Memory B cell (primary cell): Measurements from ENCODE around the gene BCAS3.

Experiments used
- ATAC-seq: fragments of 150-1000 bp; cut with Tn5 transposase; 2 replicates; pipeline ENCODE4 v1.10.0; 2021; ENCODE audit warnings: low read depth, mild to moderate bottlenecking, moderate library complexity
- DNase-seq, 2 donors: peaks; one replicate each; pipeline ENCODE4 v3.0.0; 2022; ENCODE audit warnings: low spot score in 2 of 2
- H3K27ac Mint-ChIP-seq: one replicate; pipeline ENCODE4 v1.8.0; 2022; ENCODE audit warnings: mild to moderate bottlenecking, moderate library complexity, mixed read lengths
- H3K27me3 Mint-ChIP-seq: one replicate; pipeline ENCODE4 v1.8.0; 2022; ENCODE audit warnings: mixed read lengths
- H3K36me3 Mint-ChIP-seq: one replicate; pipeline ENCODE4 v1.8.0; 2022; ENCODE audit warnings: mild to moderate bottlenecking, mixed read lengths
- H3K4me1 Mint-ChIP-seq: one replicate; pipeline ENCODE4 v1.8.0; 2022; ENCODE audit warnings: mixed read lengths
- H3K4me3 Mint-ChIP-seq: one replicate; pipeline ENCODE4 v1.8.0; 2022; ENCODE audit warnings: mild to moderate bottlenecking, moderate library complexity, mixed read lengths
- H3K9me3 Mint-ChIP-seq: one replicate; pipeline ENCODE4 v1.8.0; 2022; ENCODE audit warnings: mixed read lengths

BCAS3 gene

DNA sequence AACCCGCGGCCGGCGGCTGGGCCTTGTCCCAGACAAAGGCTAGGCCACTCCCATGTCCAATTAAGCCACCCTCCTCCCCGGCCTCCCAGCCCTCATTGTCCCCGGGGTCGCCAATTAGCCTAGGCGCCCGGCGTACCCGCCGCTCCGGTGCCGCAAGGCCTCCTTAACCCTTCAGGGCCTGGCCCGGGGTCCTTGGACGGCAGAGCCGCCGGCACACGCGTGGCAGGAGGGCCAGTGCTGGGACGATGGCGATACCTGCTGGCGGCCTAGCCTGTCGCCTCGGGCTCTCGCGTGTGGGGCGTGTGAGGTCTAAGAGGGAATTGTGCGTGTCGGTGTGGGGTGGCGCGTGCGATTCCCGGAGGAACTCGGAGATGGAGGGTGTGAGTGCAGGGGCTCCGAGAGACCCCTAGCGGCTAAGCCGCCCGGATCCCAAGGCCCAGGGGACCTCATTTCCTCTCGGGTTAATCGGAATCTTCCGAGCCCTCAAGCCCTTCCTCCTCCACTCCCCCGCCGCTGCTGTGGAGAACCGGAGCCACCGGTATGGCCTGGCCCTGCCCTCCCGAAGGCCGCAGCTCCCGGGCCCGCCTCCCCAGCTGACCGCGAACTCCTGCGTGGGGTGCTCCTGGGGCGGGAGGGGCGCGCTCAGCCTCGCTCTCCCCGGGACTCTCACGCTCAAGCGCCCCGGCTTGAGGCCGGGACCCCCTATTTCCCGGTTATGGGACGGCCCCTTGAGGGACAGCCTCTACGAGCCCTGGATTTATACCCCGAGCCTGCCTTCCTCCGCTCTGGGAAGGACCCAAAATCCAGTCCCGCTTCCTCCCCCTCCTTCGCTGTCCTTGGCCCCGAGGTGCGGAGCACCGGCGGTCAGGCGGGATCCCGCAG is 733.9 kb downstream of the BCAS3 start:
- Mint-ChIP-seq H3K27ac (no peak overlapping the region), H3K4me1 (peaks cover 19% of the 10 kb centered on the region), H3K4me3 (peak overlapping the region; percentile 76), H3K36me3 (no peaks in the 10 kb centered on the region), H3K27me3 (peaks cover 19% of the 10 kb centered on the region), H3K9me3 (no peaks in the 10 kb centered on the region)
- DNase-seq (peak in 1 of 2 donors; percentile 53), ATAC-seq (peak; percentile 8)

DNA sequence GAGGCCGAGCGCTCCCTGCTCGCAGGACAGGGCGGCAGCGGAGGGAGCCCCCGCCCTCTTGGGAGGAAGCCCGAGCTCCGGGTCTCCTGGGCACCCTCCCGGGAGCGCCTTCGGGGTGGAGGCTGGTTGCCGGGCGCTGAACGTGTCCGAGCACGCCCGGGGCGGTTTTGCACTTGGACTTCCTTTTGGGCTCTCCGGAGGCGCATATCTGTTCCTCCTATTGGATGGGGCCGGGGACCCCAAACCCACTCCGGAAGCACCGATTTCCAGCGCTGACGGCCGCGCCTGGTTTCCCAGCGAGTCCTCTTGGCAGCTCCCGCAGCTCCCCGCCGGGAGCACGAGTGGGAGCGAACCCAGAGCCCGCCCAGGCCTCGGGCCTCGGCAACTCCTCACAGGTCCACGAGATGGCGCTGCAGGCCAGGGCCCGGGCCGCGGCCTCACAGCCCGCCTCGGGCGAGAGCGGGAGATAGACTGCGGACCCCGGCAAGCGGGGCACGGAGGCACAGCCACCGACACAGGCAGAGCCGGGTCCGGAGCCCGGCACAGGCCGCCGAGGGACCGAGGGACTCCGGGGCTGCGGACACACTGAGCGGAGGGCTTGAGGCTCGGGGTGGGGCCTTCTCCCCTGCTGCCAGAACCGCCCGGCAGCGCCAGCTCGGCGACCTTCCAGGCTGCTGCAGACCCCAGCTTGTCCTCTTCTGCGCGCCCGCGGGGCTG is 734.6 kb downstream of the BCAS3 start:
- Mint-ChIP-seq H3K9me3 (no peaks in the 10 kb centered on the region), H3K4me1 (peaks cover 19% of the 10 kb centered on the region), H3K27ac (no peak overlapping the region), H3K36me3 (no peaks in the 10 kb centered on the region), H3K4me3 (peak overlapping the region; percentile 76), H3K27me3 (peaks cover 13% of the 10 kb centered on the region)
- DNase-seq (peak; percentile 85 to 97), ATAC-seq (peak; percentile 72)

DNA sequence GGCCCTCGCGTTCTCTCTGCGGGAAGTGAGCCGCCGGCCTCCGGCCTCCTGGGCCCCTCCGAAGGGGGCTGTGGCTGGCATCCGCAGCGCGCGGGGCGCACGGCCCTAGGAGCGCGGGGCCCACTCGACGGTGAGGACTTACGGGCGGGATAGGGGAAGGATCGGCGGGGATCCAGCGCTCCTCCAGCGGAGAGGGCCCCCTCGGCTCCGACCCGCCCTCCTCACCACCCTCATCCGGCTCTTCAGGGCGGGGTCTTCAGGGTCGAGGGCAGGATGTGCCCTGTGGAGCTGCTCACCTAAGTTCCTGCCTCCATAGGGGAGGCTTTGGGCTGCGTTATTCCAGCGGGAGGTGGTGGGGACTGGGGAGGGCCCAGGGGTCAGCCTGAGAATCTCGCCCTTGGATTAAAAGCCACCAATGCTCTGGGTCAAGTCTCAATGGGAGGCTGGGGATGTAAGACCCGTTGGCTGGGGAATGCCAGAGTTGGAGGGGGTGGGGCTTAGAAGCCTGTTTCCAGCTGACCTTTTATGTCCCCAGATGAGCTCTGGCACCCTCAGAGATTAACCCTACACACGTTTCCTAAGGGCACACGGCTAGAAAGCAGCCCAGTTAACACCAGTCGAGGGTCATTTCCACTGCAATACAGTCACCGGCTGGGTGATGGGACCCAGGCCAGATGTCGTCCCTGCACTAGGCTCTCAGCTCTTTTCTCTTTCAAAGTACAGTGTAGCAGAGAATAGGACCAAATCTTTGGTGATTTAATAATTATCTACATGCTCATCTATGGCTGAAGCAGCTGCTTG is 735.4 kb downstream of the BCAS3 start:
- H3K4me1 Mint-ChIP-seq = peaks cover 15% of the 10 kb centered on the region
- ATAC-seq (no peak), DNase-seq (no peak)
- H3K27me3 Mint-ChIP-seq = peaks cover 9% of the 10 kb centered on the region
- no peaks in the 10 kb centered on the region for H3K36me3 Mint-ChIP-seq
- no peaks in the 10 kb centered on the region for H3K9me3 Mint-ChIP-seq
- peak overlapping the region; percentile 73 for H3K4me3 Mint-ChIP-seq
- no peak overlapping the region for H3K27ac Mint-ChIP-seq

DNA sequence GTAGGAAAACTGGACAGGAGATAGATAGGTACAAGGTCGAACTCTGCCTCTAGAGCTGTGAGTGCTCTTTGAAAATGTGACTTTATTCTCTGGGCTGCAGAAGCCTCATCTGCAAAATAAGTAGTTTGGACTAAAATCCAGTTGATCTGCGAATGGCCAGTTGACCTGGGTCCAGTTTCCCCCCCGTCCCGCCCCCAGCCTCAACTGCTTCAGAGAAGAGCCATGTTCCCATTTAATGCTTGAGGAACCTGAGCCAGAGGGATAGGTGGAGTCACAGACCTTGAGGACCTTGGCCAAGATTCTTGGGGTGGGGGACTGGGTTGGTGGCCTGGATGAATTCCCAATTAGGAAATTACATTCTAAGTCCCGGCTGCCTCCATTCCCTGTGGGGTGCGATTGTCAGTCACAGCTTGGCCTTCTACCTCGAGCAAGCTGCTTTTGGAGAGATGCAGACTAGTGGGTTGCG is 736.0 kb downstream of the BCAS3 start:
- no peak for ATAC-seq
- H3K9me3 Mint-ChIP-seq = no peaks in the 10 kb centered on the region
- H3K4me3 Mint-ChIP-seq = peak overlapping the region; percentile 73
- DNase-seq = no peak
- H3K27ac Mint-ChIP-seq = no peak overlapping the region
- H3K36me3 Mint-ChIP-seq = no peaks in the 10 kb centered on the region
- H3K27me3 Mint-ChIP-seq = peaks cover 6% of the 10 kb centered on the region
- H3K4me1 Mint-ChIP-seq = peaks cover 12% of the 10 kb centered on the region

DNA sequence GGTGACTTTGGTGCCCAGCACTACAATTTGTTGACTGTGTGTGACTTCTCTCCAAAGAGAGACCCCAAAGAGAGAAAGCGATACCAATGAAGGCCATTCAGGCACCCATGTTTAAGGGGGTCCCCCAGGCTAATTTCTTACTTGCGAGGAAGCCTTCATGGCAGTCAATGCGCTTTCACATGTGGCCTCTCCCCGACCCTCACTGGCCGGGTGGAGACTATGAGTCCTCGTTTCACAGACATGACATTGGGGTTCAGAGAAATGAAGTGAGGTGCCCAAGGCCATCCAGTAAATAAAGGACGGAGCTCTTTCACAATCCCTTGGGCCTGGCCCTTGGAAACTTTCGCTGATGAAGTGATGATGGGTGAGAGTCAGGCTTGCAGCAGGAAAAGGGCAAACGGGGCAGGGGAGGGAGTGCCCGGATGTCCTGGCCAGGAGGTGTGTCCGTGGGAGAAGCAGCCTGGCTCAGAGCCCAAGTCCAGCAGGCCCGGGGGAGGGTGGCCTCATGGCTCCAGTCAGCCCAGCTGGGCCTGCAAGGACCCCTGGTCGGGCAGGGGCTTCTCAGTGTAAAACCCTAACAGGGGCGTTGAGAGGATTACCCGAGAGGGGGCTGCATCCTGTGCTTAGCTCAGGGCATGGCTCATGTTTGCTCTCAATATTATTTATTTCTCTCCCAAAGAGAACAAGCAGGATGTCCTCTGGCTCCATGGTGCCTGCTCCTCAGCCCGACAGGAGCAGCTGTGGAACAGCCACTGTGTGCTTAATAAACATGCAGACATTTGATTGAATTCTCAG is 736.7 kb downstream of the BCAS3 start:
- DNase-seq (no peak), ATAC-seq (no peak)
- H3K4me1 Mint-ChIP-seq = peaks cover 10% of the 10 kb centered on the region
- peaks cover 8% of the 10 kb centered on the region for H3K27me3 Mint-ChIP-seq
- no peak overlapping the region for H3K4me3 Mint-ChIP-seq
- H3K27ac Mint-ChIP-seq = no peak overlapping the region
- H3K36me3 Mint-ChIP-seq = no peaks in the 10 kb centered on the region
- no peaks in the 10 kb centered on the region for H3K9me3 Mint-ChIP-seq

DNA sequence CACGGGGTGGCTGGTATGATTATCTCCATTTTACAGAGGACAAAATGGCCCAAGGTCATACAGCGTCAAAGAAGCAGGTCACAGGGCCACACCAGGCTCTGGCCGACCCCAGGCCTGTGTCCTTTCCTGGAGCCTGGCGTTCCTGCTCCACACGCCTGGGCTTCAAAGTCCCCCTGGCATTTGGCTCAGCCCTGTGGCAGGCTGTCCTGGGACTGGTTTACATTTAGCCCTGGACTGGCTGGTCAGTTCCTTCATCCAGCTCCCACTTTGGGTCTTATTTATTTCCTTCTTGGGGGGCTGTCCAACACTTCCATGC is 737.2 kb downstream of the BCAS3 start:
- H3K27ac Mint-ChIP-seq = no peak overlapping the region
- DNase-seq (no peak), ATAC-seq (no peak)
- H3K27me3 Mint-ChIP-seq = peaks cover 10% of the 10 kb centered on the region
- H3K36me3 Mint-ChIP-seq = no peaks in the 10 kb centered on the region
- no peaks in the 10 kb centered on the region for H3K9me3 Mint-ChIP-seq
- H3K4me3 Mint-ChIP-seq = no peak overlapping the region
- H3K4me1 Mint-ChIP-seq = peaks cover 8% of the 10 kb centered on the region

DNA sequence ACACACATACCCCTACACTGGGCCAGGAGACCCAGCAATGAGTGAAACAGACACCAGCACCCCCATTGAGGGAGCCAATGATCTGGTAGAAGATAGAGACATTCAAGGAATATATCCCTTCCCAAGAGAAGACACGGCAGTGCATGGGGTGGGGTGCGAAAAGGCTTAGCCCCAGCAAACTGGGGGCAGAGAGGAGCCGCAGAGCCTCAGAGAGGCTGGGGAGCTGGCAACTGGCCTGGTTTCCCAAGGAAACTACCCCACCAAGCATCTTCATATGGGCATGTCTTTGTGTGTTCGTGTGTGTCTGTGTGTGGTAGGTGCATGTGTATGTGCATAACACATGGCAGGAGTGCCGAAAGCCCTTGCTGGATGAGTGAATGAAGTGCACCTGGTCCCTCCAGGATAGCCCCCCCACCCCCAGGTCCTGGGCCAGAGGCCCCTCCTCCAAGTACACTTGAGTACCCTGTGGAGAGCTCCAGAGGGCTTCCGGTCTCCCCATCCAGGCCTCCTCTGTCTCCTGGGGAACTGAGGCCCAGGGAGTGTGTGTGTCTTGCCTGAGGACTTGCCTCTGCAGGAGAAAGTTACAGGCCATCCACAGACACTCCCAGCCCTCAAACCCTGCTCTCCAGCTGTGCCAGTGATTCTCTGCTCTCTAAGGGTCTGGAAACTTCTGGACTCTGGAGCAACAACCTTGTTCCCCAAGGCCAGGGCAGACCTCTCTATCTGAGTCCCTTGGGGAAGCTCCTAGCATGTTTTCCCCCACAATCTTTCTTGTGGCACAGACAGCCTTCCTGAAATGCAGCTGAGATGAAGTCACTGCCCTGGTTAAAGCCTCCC is 737.9 kb downstream of the BCAS3 start:
- no peak for DNase-seq
- ATAC-seq = no peak
- H3K9me3 Mint-ChIP-seq = no peaks in the 10 kb centered on the region
- peaks cover 1% of the 10 kb centered on the region for H3K4me1 Mint-ChIP-seq
- peaks cover 12% of the 10 kb centered on the region for H3K27me3 Mint-ChIP-seq
- H3K36me3 Mint-ChIP-seq = no peaks in the 10 kb centered on the region
- no peak overlapping the region for H3K4me3 Mint-ChIP-seq
- H3K27ac Mint-ChIP-seq = no peak overlapping the region

DNA sequence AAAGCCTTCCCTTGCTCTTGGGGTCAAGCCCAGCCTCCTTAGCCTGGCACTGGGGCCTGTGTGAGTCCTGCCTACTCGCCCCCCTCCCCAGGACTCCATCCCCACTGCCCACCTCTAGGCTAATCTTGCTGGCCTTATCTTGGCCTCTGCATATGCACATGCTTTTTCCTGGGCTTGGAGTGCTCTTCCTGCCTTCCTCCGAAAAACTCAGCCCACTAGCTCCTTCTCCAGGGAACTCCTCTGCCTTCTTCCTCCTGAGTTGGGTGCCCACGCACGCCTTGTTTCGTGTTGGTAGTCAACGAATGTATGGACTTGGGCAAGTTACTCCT is 738.5 kb downstream of the BCAS3 start:
- no peak for DNase-seq
- Mint-ChIP-seq H3K4me1 (no peaks in the 10 kb centered on the region), H3K36me3 (no peaks in the 10 kb centered on the region), H3K4me3 (no peak overlapping the region), H3K9me3 (no peaks in the 10 kb centered on the region), H3K27me3 (peaks cover 14% of the 10 kb centered on the region), H3K27ac (no peak overlapping the region)
- ATAC-seq = no peak

DNA sequence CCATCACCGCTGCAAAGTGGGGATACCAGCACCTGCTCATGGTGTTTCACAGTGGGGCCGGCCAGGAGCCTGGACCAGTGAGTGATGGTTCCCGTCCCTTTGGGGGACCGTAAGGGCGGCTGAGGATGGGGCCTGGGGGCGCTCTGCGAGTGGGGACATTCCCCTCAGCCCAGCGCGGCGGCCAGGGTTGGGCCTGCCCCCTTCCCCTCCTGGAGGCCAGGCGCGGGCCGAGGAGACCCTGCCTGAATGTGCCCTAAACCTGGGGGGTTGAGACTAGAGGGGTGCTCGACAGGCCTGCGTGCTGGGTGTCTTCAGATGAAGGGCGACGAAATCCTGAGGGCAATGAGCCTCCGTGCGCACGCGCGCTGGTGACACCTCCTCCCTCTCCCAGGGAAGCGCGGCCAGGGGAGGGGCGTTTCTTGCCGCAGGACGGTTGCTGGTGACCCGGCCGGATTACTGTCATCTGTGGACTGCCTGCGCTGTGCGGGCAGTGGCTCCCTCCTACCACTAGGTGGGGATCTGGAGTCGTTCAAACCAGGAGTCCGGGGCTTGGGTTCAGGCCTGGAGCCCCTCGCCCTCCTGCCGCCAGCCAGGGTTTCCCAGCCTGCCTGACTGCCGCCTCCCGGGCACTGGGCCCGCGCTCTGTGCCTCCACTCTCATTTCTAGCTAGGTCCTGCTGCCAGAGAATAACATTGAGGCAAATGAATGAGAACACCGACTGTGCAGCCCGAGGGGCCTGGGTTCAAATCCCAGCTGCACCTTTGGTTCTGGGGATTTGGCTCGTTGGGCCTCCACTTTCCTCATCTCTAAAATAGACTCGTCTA is 739.1 kb downstream of the BCAS3 start:
- DNase-seq (peak; percentile 46 to 65), ATAC-seq (peak; percentile 44)
- Mint-ChIP-seq H3K27ac (no peak overlapping the region), H3K9me3 (no peaks in the 10 kb centered on the region), H3K27me3 (peaks cover 15% of the 10 kb centered on the region), H3K4me1 (no peaks in the 10 kb centered on the region), H3K4me3 (no peak overlapping the region), H3K36me3 (no peaks in the 10 kb centered on the region)

DNA sequence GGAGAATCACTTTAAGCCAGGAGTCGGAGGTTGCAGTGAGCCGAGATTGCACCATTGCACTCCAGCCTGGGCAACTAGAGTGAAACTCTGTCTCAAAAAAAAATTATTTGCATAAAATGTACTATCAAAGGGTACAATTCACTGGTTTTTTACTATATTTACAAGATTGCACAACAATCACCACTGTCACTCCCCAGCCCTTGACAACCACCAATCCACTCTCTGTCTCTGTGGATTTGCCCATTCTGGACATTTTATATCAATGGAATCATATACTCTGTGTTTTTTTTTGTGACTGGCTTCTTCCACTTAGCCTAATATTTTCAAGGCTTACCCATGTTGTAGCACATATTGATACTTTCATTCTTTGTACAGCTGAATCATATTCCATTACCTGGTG is 740.8 kb downstream of the BCAS3 start:
- ATAC-seq = no peak
- Mint-ChIP-seq H3K36me3 (no peaks in the 10 kb centered on the region), H3K27me3 (peaks cover 20% of the 10 kb centered on the region)

DNA sequence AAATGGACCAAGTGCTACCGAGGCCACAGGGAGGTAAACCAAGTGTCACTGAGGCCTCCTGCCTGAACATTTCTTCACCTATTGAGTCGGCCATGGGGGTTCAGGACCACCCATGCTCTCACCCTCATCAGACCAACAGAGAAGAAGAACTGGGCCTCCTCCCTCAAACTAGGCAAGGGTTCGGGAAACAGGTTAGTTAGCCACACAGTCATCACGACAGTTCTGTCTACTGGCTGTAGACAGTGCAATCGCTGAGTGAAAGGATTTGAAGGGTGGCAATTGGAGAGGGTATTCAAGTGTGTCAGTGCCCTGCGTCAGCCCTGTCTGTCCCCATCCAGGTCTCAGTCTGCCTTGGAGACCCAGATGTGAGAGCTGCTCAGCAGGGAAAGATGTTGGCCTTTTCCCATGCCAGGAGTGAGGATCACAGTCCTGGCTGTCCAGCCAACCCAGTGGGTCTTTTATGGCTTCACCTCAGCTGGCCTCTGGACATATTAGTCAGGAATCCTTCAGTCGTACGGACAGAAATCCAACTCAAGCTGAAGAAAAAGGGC is 741.9 kb downstream of the BCAS3 start:
- no peak for ATAC-seq
- Mint-ChIP-seq H3K4me1 (no peaks in the 10 kb centered on the region), H3K27ac (no peak overlapping the region), H3K27me3 (peaks cover 19% of the 10 kb centered on the region), H3K4me3 (no peak overlapping the region), H3K36me3 (no peaks in the 10 kb centered on the region), H3K9me3 (no peaks in the 10 kb centered on the region)
- DNase-seq = no peak

More for the DNA sequence above, 740.8 kb downstream of the BCAS3 start:
- H3K9me3 Mint-ChIP-seq = no peaks in the 10 kb centered on the region
- H3K27ac Mint-ChIP-seq = no peak overlapping the region
- no peak for DNase-seq
- H3K4me1 Mint-ChIP-seq = no peaks in the 10 kb centered on the region
- no peak overlapping the region for H3K4me3 Mint-ChIP-seq

DNA sequence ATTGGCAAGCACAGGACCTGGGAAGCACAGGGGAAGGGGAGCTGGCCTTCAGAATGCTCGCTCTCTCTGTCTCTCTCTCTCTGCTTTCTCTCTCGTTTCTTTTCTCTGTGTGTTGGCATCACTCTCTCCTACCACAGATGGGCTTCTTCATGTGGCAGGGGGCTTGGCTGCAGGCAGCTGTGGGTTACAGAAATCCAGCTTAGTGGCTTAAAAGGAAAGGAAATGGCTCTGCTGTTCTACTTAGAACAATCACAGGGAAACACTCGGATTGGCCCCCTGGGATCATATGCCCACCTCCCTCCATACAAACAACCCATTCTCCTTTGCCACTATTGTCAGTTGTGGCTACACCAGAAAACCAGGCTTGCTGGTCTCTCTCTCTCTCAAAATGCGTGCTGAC is 742.4 kb downstream of the BCAS3 start:
- Mint-ChIP-seq H3K27ac (no peak overlapping the region), H3K27me3 (peaks cover 19% of the 10 kb centered on the region)

More for the DNA sequence above, 742.4 kb downstream of the BCAS3 start:
- Mint-ChIP-seq H3K36me3 (no peaks in the 10 kb centered on the region), H3K4me3 (no peak overlapping the region), H3K4me1 (no peaks in the 10 kb centered on the region), H3K9me3 (no peaks in the 10 kb centered on the region)
- ATAC-seq (no peak), DNase-seq (no peak)
